ENCODE data around the gene IHH.

Gene IHH

DNA sequence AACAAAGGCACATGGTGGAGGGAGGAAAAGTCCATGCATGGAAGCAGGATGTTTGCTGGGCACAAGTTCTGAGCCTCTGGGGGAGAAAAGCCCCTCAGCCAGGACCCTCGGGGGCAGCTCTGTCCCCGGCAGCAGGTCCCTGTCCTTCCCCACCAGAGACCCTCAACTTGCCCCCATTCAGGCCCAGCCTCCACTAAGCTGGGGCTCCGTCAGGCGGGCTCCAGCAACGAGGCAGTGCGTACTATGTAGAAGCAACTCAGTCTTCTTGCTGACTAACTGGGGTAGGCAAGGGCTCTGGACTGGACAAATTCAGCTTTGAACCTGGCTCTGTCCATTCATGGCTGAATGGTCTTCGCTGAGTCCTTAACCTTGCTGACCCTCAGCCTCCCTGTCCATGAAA, 42.4 kb downstream of the IHH start:
- no peak for DNase-seq

DNA sequence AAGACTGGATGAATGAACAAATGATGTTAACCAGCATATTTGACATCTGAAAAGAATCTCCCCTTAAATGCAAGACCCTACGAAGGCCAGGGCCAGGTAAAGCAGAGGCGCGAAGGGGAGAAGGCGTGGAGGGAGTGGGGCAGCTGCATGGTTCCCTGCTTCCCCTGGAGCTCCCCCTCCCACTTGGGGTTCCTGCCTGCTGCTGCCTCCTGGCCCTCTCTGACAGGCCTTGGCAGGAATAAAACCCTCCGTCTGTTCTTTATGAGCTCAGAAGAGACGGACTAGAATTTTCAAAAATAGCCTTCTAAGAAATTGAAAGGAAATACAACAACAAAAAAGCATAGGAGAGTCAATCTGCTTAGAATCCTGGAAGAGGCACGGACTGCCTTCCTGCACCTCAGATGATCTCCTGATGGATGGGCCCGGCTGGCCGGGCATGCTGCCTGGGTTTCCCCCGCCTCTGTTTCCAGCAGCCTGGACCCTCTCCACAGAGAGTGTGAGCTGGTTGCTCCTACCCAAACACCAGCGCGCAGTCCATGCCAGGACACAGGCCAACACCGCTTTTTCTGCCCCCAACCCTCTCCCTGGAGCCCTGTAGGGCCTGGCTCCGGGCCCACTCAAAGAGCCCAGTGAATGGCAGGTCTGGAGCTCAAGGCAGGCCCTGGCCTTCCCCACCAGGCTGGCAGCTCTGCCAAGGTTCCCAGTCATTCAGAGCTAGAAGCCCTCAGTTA, 43.4 kb downstream of the IHH start:
- no peak for DNase-seq

DNA sequence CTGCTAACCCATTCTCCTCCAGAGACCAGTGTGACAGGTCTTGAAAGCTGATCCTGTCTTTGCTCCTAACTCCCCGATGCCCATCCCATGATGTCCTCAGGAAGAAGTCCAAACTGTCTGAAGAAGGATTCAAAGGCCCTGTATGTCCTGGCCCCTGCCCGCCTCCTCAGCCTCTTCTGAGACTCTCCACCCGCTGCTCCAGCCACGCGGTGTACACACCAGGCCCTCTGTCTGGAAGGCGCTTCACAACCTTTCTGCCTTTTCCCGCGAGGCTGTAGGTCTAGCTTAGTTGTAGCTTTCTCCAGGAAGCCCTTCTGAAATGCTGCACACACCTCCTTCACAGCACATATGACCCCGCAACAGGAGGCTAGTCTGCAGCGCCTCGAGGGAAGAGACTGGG, 44.0 kb downstream of the IHH start:
- no peak for DNase-seq

DNA sequence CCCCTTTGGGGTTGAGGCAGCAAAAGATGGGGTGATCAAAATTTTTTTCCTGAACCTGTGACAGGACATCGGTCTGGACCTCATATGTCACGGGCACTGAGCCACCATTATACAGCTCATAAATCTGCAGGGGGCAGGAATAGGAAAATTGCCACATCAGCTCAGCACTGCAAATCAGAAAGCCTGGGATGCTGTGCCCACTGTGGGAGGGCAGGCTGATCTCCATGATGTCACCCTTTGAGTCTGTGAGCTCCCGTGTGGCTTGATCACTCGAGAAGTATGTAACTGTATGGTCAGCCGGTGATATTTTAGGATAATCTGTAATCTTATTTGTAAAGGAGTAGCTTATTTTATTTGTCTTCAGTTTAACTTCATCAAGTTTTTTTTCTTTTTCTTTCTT, 49.8 kb downstream of the IHH start:
- no peak for DNase-seq

DNA sequence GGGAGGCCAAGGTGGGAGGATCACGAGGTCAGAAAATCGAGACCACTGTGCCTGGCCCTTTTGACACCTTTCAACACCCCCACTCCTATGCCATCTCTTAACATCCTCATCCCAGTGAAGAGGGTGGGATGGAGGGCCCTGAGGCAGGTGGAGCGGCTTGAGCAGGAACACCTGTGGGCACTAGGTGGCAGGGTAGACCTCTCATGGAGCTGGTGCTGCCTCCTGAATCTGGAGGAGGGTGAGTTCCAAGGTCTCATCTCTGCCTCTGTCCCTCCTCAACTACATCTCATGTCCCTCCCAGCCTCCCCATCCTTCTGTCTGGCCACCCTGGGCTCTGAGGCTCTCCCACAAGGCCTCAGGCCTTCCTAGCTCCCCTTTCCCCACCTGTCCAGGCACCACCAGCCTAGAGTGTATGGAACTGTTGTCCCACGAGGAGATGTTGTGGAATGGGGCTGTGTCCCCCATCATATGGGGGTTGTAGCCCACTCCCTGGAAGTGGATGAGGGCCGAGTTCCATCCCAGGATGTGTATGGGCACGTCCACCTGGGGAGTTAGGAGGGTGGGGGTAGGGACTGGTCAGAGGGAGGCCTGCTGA, 50.5 kb downstream of the IHH start:
- peak; percentile 89 for DNase-seq

DNA sequence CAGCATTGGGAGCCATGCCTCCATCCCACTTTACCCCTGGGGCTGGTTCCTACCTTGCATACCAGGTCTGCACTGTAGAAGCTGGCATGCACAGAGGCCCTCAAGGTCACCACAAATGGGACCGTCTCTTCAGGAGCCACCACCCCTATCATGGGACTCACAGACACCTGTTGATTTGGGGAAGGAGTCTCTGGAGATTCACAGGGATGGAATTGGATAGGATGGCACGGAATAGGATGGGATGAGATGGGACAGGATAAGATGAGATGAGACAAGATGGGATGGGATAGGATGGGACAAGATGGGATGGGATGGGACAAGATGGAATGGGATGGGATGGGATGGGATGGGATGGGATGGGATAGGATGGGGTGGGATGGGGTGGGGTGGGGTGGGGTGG, 51.4 kb downstream of the IHH start:
- DNase-seq: no peak

Data from 8988T (cell line).